ENCODE data around the gene GCDH.
"Not testable (repeated sequence)": the region's sequence is repeated elsewhere in the genome, so short reads cannot be mapped to it uniquely, and the experiment has no call there.

The GCDH gene

GRCh38 chr19:12890787-12891552 lies at the start of gene GCDH:
GCDH (plus strand) TSS chr19:12891160; CDS start chr19:12891305, 145 bp downstream.
- DNase-seq, result peak; percentile 100

GRCh38 chr19:12842511-12842910 lies 48.4 kb upstream of the GCDH start:
- no peak for DNase-seq

GRCh38 chr19:12843328-12843727 lies 47.6 kb upstream of the GCDH start:
- no peak for DNase-seq

- peak; percentile 90 for DNase-seq
Measured at GRCh38 chr19:12843999-12844732, 46.8 kb upstream of the GCDH start.

- DNase-seq, result not testable (repeated sequence)
Measured at GRCh38 chr19:12846613-12847012, 44.3 kb upstream of the GCDH start.

GRCh38 chr19:12847159-12848139 lies 43.5 kb upstream of the GCDH start:
- peak; percentile 89 for DNase-seq

GRCh38 chr19:12856653-12857052 lies 34.3 kb upstream of the GCDH start:
- no peak for DNase-seq

- no peak for DNase-seq
Measured at GRCh38 chr19:12858041-12858928, 32.7 kb upstream of the GCDH start.

GRCh38 chr19:12859546-12859945 lies 31.4 kb upstream of the GCDH start:
- DNase-seq, result peak; percentile 92

- DNase-seq, result no peak
Measured at GRCh38 chr19:12864143-12864542, 26.8 kb upstream of the GCDH start.

- no peak for DNase-seq
Measured at GRCh38 chr19:12864721-12865715, 25.9 kb upstream of the GCDH start.

GRCh38 chr19:12865746-12866415 lies 25.1 kb upstream of the GCDH start:
- DNase-seq, result no peak

GRCh38 chr19:12866416-12867119 lies 24.4 kb upstream of the GCDH start:
- DNase-seq, result no peak

GRCh38 chr19:12867120-12868099 lies 23.6 kb upstream of the GCDH start:
- DNase-seq, result peak; percentile 90

- DNase-seq, result peak; percentile 60
Measured at GRCh38 chr19:12868540-12869112, 22.3 kb upstream of the GCDH start.

GRCh38 chr19:12871681-12872080 lies 19.3 kb upstream of the GCDH start:
- no peak for DNase-seq

GRCh38 chr19:12872255-12872654 lies 18.7 kb upstream of the GCDH start:
- DNase-seq, result peak; percentile 50
